Smooth muscle cell (in vitro differentiated cells): ENCODE results near the gene NPL. TPM values are rescaled to one million over a fixed set of nuclear protein-coding genes. Genes with fewer than 3 reads are reported as not detected.

Experiments
- DNase-seq: peaks from one replicate; lab custom pipeline; 2025; ENCODE audit not compliant: unreplicated experiment; lab: John Stamatoyannopoulos, UW
- H2AFZ ChIP-seq: fragments of 200-600 bp; sonication (generic); 2 replicates; pipeline ENCODE4 v1.6.0; 2016; ENCODE audit warnings: antibody characterized with exemption, low read depth, mild to moderate bottlenecking
- H3F3A ChIP-seq: fragments of 200-600 bp; sonication (generic); 2 replicates; pipeline ENCODE4 v1.6.0; 2017; ENCODE audit warnings: antibody characterized with exemption, low read depth
- H3K27ac ChIP-seq: fragments of 200-600 bp; sonication (generic); 2 replicates; pipeline ENCODE4 v1.5.1; 2016; ENCODE audit warnings: low read depth, mild to moderate bottlenecking
- H3K27me3 ChIP-seq: fragments of 200-600 bp; sonication (generic); 2 replicates; pipeline ENCODE4 v1.6.1; 2016; ENCODE audit warnings: low read depth, mild to moderate bottlenecking
- H3K36me3 ChIP-seq: fragments of 200-600 bp; sonication (generic); 2 replicates; pipeline ENCODE4 v1.5.1; 2016; ENCODE audit warnings: low read depth
- H3K4me1 ChIP-seq: fragments of 200-600 bp; sonication (generic); 2 replicates; pipeline ENCODE4 v1.5.1; 2016; ENCODE audit warnings: low read depth
- H3K4me2 ChIP-seq: fragments of 200-600 bp; sonication (generic); 2 replicates; pipeline ENCODE4 v1.6.0; 2016; ENCODE audit warnings: mild to moderate bottlenecking
- H3K4me3 ChIP-seq: fragments of 200-600 bp; sonication (generic); 2 replicates; pipeline ENCODE4 v1.5.1; 2016; ENCODE audit warnings: mild to moderate bottlenecking
- H3K79me2 ChIP-seq: fragments of 200-600 bp; sonication (generic); 2 replicates; pipeline ENCODE4 v1.6.0; 2016; ENCODE audit warnings: low read depth, mild to moderate bottlenecking
- H3K9ac ChIP-seq: fragments of 200-600 bp; sonication (generic); 2 replicates; pipeline ENCODE4 v1.6.0; 2016; ENCODE audit warnings: low read depth
- H3K9me3 ChIP-seq: fragments of 200-600 bp; sonication (generic); replicated peaks from 2 replicates; pipeline ENCODE4 v1.5.1; 2016; ENCODE audit warnings: low read depth
- H4K20me1 ChIP-seq: fragments of 200-600 bp; sonication (generic); 2 replicates; pipeline ENCODE4 v1.6.0; 2016; ENCODE audit warnings: low read depth
- CTCF ChIP-seq: fragments of 200-600 bp; sonication (generic); IDR thresholded peaks from 2 replicates; pipeline ENCODE4 v1.5.1; 2017; ENCODE audit warnings: borderline replicate concordance, mild to moderate bottlenecking, antibody characterized with exemption; ENCODE audit not compliant: insufficient read depth, poor library complexity, severe bottlenecking
- WGBS: methylation state at CpG from one replicate; pipeline ENCODE4 v1.1.7; 2016; ENCODE audit warnings: low lambda C conversion rate; 5-methylcytosine and 5-hydroxymethylcytosine counted together
- polyA plus RNA-seq: library from polyadenylated mRNA; unstranded; fragments of >200 nt; fragmentation: Nextera tagmentation; extraction: Ambion mirVana; gene quantifications from 2 replicates; pipeline ENCODE4 v1.2.1, GENCODE V29; 2016
- total RNA-seq: library from RNA; depleted of rRNA; stranded (reverse); fragments of >200 nt; gene quantifications from 2 replicates; pipeline ENCODE4 v1.2.3, GENCODE V29; 2014

Gene NPL
- total and polyA plus RNA-seq, 2 experiments from 2014 or later: 1.3 to 1.4 TPM

DNA sequence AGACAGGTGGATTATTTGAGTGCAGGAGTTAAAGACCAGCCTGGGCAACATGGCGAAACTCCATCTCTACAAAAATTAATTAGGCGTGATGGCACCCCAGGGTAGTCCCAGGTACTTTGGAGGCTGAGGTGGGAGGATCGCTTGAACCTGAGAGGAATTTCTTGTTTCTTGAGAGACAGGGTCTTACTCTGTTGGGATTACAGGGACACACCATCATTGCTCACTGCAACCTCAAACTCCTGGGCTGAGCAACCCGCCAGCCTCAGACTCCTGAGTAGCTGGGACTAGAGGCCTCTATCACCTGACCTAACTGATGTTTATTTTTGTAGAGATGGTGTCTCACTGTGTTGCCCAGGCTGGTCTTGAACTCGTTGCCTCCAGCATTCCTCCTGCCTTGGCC is 74.4 kb downstream of the NPL start:
- no peak overlapping the region for H2AFZ ChIP-seq
- H3K9ac ChIP-seq: no peak overlapping the region
- peaks cover 65% of the 10 kb centered on the region for H3K36me3 ChIP-seq
- no peaks in the 10 kb centered on the region for H3K4me1 ChIP-seq
- H3K9me3 ChIP-seq: no peaks in the 10 kb centered on the region
- H3K4me2 ChIP-seq: no peak overlapping the region
- TF ChIP-seq CTCF: no peak
- 95% methylated on average over 5 of the region's 5 CpGs for WGBS
- H3K79me2 ChIP-seq: peaks cover 34% of the 10 kb centered on the region
- no peak overlapping the region for H3K27ac ChIP-seq
- H3K4me3 ChIP-seq: no peak overlapping the region
- H3K27me3 ChIP-seq: no peaks in the 10 kb centered on the region
- no peak for DNase-seq
- H3F3A ChIP-seq: peaks cover 3% of the 10 kb centered on the region
- peaks cover 85% of the 10 kb centered on the region for H4K20me1 ChIP-seq

DNA sequence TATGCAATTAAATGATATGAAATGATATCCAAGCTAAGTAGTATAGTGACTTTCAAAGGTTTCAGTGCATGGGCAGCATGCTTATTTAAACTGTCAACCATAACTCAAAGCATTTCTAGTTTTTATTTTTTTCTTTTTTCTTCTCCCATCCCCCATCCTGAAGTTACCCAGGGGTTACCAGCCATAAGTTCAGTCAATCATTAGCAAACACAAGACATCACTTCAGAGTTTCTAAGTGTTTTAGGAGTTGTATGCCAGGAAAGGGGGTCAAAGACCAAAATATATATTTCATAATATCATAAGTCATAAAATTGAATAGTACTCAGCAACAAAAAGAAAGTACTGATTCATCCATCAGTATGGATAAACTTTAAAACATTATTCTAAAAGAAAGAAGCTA is 78.3 kb downstream of the NPL start:
- H3F3A ChIP-seq: peaks cover 6% of the 10 kb centered on the region
- H3K27ac ChIP-seq: no peak overlapping the region
- no peak overlapping the region for H3K9ac ChIP-seq
- H4K20me1 ChIP-seq: peaks cover 55% of the 10 kb centered on the region
- peaks cover 52% of the 10 kb centered on the region for H3K36me3 ChIP-seq
- no peaks in the 10 kb centered on the region for H3K27me3 ChIP-seq
- H3K9me3 ChIP-seq: no peaks in the 10 kb centered on the region
- no peak overlapping the region for H3K4me2 ChIP-seq
- DNase-seq: no peak
- H3K4me1 ChIP-seq: no peaks in the 10 kb centered on the region
- H3K4me3 ChIP-seq: no peak overlapping the region
- H2AFZ ChIP-seq: no peak overlapping the region
- H3K79me2 ChIP-seq: peaks cover 20% of the 10 kb centered on the region
- no peak for TF ChIP-seq CTCF

DNA sequence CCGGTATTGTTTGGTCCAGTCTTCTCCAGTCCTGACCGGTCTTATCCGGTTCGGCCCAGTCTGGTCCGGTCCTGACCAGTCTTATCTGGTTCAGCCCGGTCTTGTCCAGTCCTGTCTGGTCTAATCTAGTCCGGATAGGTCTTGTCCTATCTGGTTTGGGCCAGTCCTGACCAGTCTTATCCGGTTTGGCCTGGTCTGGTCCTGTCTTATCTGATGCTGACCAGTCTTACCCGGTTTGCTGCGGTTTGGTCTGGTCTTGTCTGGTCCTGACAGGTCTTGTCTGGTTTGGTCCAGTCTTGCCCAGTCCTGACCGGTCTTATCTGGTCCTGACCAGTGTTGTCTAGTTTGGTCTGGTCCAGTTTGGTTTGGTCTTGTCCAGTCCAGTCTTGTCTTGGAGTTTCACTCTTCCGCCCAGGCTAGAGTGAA is 79.7 kb downstream of the NPL start:
- no peak for TF ChIP-seq CTCF
- Histone ChIP-seq H3K4me1 (no peaks in the 10 kb centered on the region), H4K20me1 (peaks cover 49% of the 10 kb centered on the region), H3K79me2 (peaks cover 19% of the 10 kb centered on the region), H3F3A (peaks cover 6% of the 10 kb centered on the region), H3K27ac (peak overlapping the region; percentile 5), H3K9ac (no peak overlapping the region), H3K4me2 (no peak overlapping the region), H3K36me3 (peaks cover 59% of the 10 kb centered on the region), H3K27me3 (no peaks in the 10 kb centered on the region), H3K9me3 (no peaks in the 10 kb centered on the region), H2AFZ (no peak overlapping the region), H3K4me3 (no peak overlapping the region)
- DNase-seq: peak; percentile 10
- WGBS: 98% methylated on average over 12 of the region's 12 CpGs

DNA sequence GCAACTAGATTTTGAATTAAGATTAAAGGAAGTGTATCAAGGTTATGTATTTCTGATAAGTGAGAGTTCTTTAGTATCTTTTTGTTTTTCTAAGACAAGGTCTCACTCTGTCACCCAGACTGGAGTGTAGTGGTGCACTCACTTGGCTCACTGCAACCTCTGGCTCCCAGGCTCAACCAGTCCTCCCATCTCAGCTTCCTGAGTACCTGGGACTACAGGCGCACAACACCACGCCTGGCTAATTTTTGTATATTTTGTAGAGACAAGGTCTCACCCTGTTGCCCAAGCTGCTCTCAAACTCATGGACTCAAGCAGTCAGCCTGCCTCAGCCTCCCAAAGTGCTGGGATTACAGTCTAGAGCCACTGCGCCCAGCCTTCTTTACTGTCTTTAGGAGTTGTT is 83.3 kb downstream of the NPL start:
- Histone ChIP-seq H3K9ac (no peak overlapping the region), H3K4me3 (no peak overlapping the region), H3K36me3 (peaks cover 65% of the 10 kb centered on the region), H2AFZ (no peak overlapping the region), H3K27ac (no peak overlapping the region), H3F3A (peaks cover 3% of the 10 kb centered on the region), H3K4me2 (no peak overlapping the region), H4K20me1 (peaks cover 35% of the 10 kb centered on the region), H3K4me1 (no peaks in the 10 kb centered on the region), H3K79me2 (peaks cover 26% of the 10 kb centered on the region), H3K9me3 (no peaks in the 10 kb centered on the region), H3K27me3 (no peaks in the 10 kb centered on the region)
- no peak for TF ChIP-seq CTCF
- DNase-seq: no peak
- 100% methylated on average over 3 of the region's 3 CpGs for WGBS
